Hematopoietic multipotent progenitor cell (in vitro differentiated cells): ENCODE data around the gene MYOZ1. TPM values are rescaled to one million over a fixed set of nuclear protein-coding genes. Genes with fewer than 3 reads are reported as not detected.

ENCODE experiments used
- DNase-seq, 3 donors: peaks; one replicate each; pipeline ENCODE4 v3.0.0-alpha.2; 2011 to 2015; ENCODE audit warnings: low read depth in 2 of 3, low spot score in 2 of 3
- total RNA-seq: library from RNA; depleted of rRNA; stranded (reverse); fragments of >200 nt; gene quantifications from one replicate; pipeline ENCODE4 v1.2.3, GENCODE V29; 2012

Gene MYOZ1
- total RNA-seq, 1 donor: not detected

- DNase-seq: no peak
Measured at GRCh38 chr10:73601486-73601921, 39.8 kb downstream of the MYOZ1 start.

DNA sequence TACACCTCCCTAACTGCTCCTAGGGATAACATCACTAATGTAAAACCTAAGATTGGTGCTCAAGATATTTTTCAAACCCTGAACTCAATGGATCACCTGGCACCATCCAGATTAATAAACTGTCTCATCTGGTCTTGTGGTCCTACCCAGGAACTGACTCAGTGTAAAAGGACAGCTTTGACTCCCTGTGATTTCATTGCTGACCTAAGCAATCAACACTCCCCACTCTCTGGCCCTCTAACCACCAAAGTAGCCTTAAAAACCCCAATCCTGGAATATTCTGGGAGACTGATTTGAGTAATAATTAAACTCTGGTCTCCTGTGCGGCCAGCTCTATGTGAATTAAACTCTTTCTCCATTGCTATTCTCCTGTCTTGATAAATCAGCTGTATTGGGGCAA, 43.9 kb downstream of the MYOZ1 start:
- no peak for DNase-seq

GRCh38 chr10:73593812-73594211, 47.5 kb downstream of the MYOZ1 start:
- DNase-seq: no peak

- no peak for DNase-seq
Measured at GRCh38 chr10:73593110-73593509, 48.2 kb downstream of the MYOZ1 start.

GRCh38 chr10:73591935-73592699, 49.2 kb downstream of the MYOZ1 start:
- peak in 2 of 3 donors; percentile 16 to 37 for DNase-seq

- DNase-seq: peak in 2 of 3 donors; percentile 33 to 43
Measured at GRCh38 chr10:73590881-73591799, 50.1 kb downstream of the MYOZ1 start, which contains the start of gene USP54. Gene USP54, minus strand, starts transcription at chr10:73591342. Its CDS starts 15,684 bp downstream, at chr10:73575658.

DNA sequence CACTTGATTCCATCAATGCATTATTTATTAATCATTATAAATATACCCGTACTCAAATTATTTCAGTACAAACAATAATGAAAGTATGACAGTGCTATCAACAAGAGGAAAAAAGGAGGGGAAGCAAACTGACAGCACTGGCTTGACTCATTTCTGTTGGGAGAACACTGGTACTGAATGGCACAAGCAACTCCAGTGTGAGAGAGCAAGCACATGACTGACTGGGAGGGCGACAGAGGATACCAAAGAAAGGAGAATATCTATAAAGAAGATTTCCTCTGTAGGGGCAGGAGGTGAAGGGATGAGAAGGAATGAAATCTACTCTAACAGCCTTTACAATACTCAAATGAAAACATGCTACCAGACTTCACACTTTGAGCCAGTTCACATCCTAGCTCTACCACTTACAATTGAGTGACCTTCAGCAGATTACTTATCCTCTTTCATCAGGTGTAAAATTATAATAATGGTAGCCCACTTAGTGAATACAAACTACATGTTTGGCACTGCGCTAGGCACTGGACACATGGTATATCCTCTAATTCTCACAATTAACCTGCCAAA, 51.6 kb downstream of the MYOZ1 start:
- peak in 2 of 3 donors; percentile 16 to 17 for DNase-seq

DNA sequence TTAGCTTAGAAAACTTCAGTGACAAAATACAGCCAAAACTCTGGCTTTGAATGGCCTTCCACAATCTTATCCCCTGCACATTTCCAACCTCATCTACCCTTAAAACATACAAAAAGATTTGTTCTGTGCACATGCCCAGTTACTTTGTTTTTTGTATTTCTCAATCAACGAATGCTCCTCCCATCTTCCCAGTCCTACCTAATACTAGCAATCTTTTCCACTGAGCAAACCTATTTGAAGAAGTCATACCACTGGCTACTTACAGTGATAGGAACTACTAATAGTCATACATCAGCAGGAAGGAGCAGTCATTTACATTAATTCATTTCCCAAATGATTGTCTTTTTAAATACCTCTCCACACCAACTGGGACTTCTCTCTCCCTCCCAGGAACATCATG, 52.6 kb downstream of the MYOZ1 start:
- DNase-seq: no peak

GRCh38 chr10:73586583-73586984, 54.7 kb downstream of the MYOZ1 start:
- peak in 2 of 3 donors; percentile 53 to 72 for DNase-seq

DNA sequence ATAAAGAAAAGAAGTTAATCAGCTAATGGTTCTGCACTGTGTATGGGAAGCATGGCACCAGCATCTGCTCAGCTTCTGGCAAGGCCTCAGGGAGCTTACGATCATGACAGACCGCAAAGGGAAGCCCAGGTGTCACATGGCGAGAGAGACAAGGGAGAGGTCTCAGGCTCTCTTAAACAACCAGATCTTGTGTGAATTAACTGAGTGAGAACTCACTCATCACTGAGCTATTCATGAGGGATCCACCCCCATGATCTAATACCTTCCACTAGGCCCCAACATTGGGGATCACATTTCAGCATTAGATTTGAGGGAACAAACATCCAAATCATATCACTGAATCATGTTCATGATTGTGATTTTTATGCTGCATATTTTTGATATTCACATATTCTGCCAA, 55.9 kb downstream of the MYOZ1 start:
- DNase-seq: no peak

GRCh38 chr10:73584737-73585136, 56.5 kb downstream of the MYOZ1 start:
- DNase-seq: peak in 2 of 3 donors; percentile 20 to 27

DNA sequence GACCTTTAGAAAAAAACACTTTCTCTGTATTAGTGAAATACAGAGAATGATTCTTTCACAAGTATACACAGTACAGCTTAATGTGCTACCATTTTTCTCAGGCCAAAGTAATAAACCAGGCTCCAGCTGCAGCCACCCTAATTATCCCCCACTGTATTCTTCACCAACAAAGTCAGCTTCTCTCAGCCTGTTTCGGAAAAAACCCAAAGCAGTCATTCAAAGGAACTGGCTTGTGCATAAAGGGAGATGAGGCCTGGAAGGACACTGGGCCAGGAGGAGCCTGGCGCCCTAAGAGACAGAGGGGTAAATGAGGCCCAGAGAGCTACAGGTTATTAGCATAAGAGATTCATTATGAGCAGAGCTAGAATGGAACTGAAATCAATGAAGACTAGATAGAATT, 59.4 kb downstream of the MYOZ1 start:
- no peak for DNase-seq

Other genes with a start within 250 kb of the MYOZ1 start
- gene ANXA7, start 227.4 kb downstream of the MYOZ1 start, total RNA-seq: 116 TPM
- 1.3 TPM for gene MSS51, start 207.9 kb downstream of the MYOZ1 start, total RNA-seq
- 7.8 TPM for gene PPP3CB, start 145.4 kb downstream of the MYOZ1 start, total RNA-seq
- gene USP54, start 50.1 kb downstream of the MYOZ1 start, total RNA-seq: 11.8 TPM
- gene SYNPO2L, start 14.6 kb upstream of the MYOZ1 start, total RNA-seq: not detected
- gene AGAP5, start 56.6 kb upstream of the MYOZ1 start, total RNA-seq: 4.0 TPM
- gene SEC24C, start 102.9 kb upstream of the MYOZ1 start, total RNA-seq: 65.7 TPM
- gene CHCHD1, start 140.6 kb upstream of the MYOZ1 start, total RNA-seq: 9.2 TPM
- 86.2 TPM for gene ZSWIM8, start 144.1 kb upstream of the MYOZ1 start, total RNA-seq
- 43.1 TPM for gene NDST2, start 170.1 kb upstream of the MYOZ1 start, total RNA-seq
- 49.3 TPM for gene CAMK2G, start 233.1 kb upstream of the MYOZ1 start, total RNA-seq